HG03095 (cell line): ENCODE measurements around the gene DLX2.
A peak's percentile ranks its signal among the peaks of the same experiment; 100 is the strongest.
"Not testable (repeated sequence)": the region's sequence is repeated elsewhere in the genome, so short reads cannot be mapped to it uniquely, and the experiment has no call there.

Experiments used
- ATAC-seq: cut with Tn5 transposase; IDR thresholded peaks from one replicate; pipeline ENCODE4 v1.9.1; 2021; ENCODE audit warnings: moderate library complexity; ENCODE audit not compliant: unreplicated experiment

The DLX2 gene

GRCh38 chr2:172102391-172103359 lies at the start of gene DLX2:
TSS of gene DLX2 (minus strand) at chr2:172102900. CDS start at chr2:172102538, 362 bp downstream.
- peak; percentile 72 for ATAC-seq

GRCh38 chr2:172147944-172148650 lies 45.4 kb upstream of the DLX2 start:
- ATAC-seq = no peak

GRCh38 chr2:172143817-172144216 lies 41.1 kb upstream of the DLX2 start:
- ATAC-seq = no peak

GRCh38 chr2:172138727-172139126 lies 36.0 kb upstream of the DLX2 start:
- ATAC-seq = not testable (repeated sequence)

GRCh38 chr2:172137943-172138342 lies 35.2 kb upstream of the DLX2 start:
- ATAC-seq = no peak

GRCh38 chr2:172137109-172137508 lies 34.4 kb upstream of the DLX2 start:
- no peak for ATAC-seq

GRCh38 chr2:172135446-172135845 lies 32.7 kb upstream of the DLX2 start:
- no peak for ATAC-seq

- ATAC-seq = no peak
These were observed 31.6 kb upstream of the DLX2 start for GRCh38 chr2:172134270-172134669.

- ATAC-seq = no peak
These were observed 29.2 kb upstream of the DLX2 start for GRCh38 chr2:172131713-172132555.

GRCh38 chr2:172129404-172129803 lies 26.7 kb upstream of the DLX2 start:
- no peak for ATAC-seq

GRCh38 chr2:172128484-172128883 lies 25.8 kb upstream of the DLX2 start:
- no peak for ATAC-seq

GRCh38 chr2:172120118-172120517 lies 17.4 kb upstream of the DLX2 start:
- ATAC-seq = no peak

- no peak for ATAC-seq
These were observed 16.4 kb upstream of the DLX2 start for GRCh38 chr2:172119089-172119488.

- ATAC-seq = no peak
These were observed 13.4 kb upstream of the DLX2 start for GRCh38 chr2:172116107-172116506.

GRCh38 chr2:172114579-172114978 lies 11.9 kb upstream of the DLX2 start:
- ATAC-seq = no peak

GRCh38 chr2:172114176-172114575 lies 11.5 kb upstream of the DLX2 start:
- not testable (repeated sequence) for ATAC-seq

GRCh38 chr2:172113617-172114016 lies 10.9 kb upstream of the DLX2 start:
- no peak for ATAC-seq

GRCh38 chr2:172109988-172110811 lies 7.5 kb upstream of the DLX2 start:
- ATAC-seq = no peak

GRCh38 chr2:172109256-172109987 lies 6.7 kb upstream of the DLX2 start:
- no peak for ATAC-seq

GRCh38 chr2:172108587-172108930 lies 5.9 kb upstream of the DLX2 start:
- no peak for ATAC-seq
